Memory B cell (primary cell): Measurements from ENCODE around the gene ANO10.

ENCODE experiments used
- ATAC-seq: fragments of 150-1000 bp; cut with Tn5 transposase; 2 replicates; pipeline ENCODE4 v1.10.0; 2021; ENCODE audit warnings: low read depth, mild to moderate bottlenecking, moderate library complexity
- DNase-seq, 2 donors: peaks; one replicate each; pipeline ENCODE4 v3.0.0; 2022; ENCODE audit warnings: low spot score in 2 of 2
- H3K27ac Mint-ChIP-seq: one replicate; pipeline ENCODE4 v1.8.0; 2022; ENCODE audit warnings: mild to moderate bottlenecking, moderate library complexity, mixed read lengths
- H3K27me3 Mint-ChIP-seq: one replicate; pipeline ENCODE4 v1.8.0; 2022; ENCODE audit warnings: mixed read lengths
- H3K36me3 Mint-ChIP-seq: one replicate; pipeline ENCODE4 v1.8.0; 2022; ENCODE audit warnings: mild to moderate bottlenecking, mixed read lengths
- H3K4me1 Mint-ChIP-seq: one replicate; pipeline ENCODE4 v1.8.0; 2022; ENCODE audit warnings: mixed read lengths
- H3K4me3 Mint-ChIP-seq: one replicate; pipeline ENCODE4 v1.8.0; 2022; ENCODE audit warnings: mild to moderate bottlenecking, moderate library complexity, mixed read lengths
- H3K9me3 Mint-ChIP-seq: one replicate; pipeline ENCODE4 v1.8.0; 2022; ENCODE audit warnings: mixed read lengths

ANO10 gene

DNA sequence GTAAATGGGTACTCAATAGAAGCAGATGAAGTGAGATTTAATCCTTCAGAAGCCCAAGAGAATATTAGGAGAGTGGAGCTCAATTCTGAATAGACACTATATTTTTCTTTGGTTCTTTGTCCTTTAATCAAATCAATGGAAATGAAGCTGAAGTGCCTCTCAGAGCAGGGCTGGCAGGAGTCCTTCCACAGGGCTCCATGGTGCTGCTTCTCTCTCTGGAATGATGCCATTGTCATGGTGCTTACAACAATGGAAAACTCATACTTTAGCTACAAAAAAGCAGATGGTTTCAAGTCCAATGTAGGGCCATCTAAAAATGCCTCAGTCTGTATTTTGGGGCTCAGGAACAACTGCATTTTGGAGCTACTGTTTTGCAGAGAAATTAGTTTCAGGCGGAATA is 210.4 kb downstream of the ANO10 start:
- Mint-ChIP-seq H3K36me3 (peaks cover 6% of the 10 kb centered on the region), H3K4me3 (no peak overlapping the region), H3K27ac (no peak overlapping the region), H3K4me1 (peaks cover 2% of the 10 kb centered on the region), H3K27me3 (no peaks in the 10 kb centered on the region), H3K9me3 (no peaks in the 10 kb centered on the region)
- ATAC-seq, result no peak
- no peak for DNase-seq

DNA sequence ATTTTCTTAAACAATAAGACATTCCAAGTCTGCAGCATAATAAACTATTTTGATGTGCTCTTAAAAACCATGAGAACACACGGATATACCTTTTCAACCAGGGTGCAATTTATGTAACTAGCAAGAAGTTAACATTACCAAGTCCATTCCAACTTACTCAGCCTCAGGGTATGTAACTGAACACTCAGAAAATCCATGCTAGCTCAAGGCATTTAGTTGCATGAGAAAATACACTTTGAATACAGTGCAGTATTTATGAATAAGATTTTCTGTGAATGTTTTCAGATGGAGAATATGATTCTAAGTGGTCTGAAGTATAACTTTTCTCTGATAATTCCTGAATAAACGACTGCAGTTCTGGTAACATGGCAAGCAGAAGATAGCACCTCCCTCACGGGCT is 211.2 kb downstream of the ANO10 start:
- no peaks in the 10 kb centered on the region for H3K27me3 Mint-ChIP-seq

DNA sequence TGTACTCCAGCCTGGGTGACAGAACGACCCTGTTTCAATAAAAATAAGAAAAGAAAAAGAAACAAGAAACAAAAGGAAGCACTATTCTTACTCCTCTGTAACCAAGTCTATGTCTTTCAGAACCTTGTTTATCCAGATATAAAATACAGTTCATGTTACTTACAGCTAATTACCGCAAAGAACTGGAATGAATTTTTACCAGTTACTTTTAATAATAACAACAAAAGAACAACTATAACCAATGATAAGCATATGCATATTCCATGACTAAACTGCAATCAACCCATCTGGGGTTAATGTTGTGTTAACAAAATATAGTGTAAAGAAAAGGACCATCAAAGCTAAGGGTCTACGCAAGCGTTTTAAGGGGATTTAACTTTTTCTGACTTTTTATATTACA is 212.3 kb downstream of the ANO10 start:
- Mint-ChIP-seq H3K9me3 (no peaks in the 10 kb centered on the region), H3K27ac (no peak overlapping the region), H3K27me3 (no peaks in the 10 kb centered on the region), H3K4me1 (peaks cover 2% of the 10 kb centered on the region), H3K36me3 (peaks cover 6% of the 10 kb centered on the region), H3K4me3 (no peak overlapping the region)
- ATAC-seq (no peak), DNase-seq (no peak)

More for the DNA sequence above, 211.2 kb downstream of the ANO10 start:
- DNase-seq (no peak), ATAC-seq (no peak)
- Mint-ChIP-seq H3K4me1 (peaks cover 2% of the 10 kb centered on the region), H3K9me3 (no peaks in the 10 kb centered on the region), H3K4me3 (no peak overlapping the region), H3K36me3 (peaks cover 6% of the 10 kb centered on the region), H3K27ac (no peak overlapping the region)

DNA sequence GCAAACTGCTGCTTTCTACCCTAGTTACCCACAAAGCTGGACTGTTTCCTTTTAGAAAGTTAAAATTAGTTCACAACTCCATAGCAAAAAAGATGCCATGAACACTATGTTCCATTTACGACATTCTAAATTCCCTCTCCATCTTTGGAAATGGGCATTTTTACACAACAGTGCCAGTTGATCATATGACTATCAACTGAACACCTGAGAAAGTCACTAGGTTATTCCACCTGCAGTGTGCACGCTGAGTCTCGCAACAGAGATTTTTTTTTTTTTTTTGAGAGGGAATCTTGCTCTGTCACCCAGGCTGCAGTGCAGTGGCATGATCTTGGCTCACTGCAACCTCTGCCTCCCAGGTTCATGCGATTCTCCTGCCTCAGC is 215.2 kb downstream of the ANO10 start:
- Mint-ChIP-seq H3K4me1 (no peaks in the 10 kb centered on the region), H3K27me3 (no peaks in the 10 kb centered on the region), H3K36me3 (peaks cover 3% of the 10 kb centered on the region), H3K4me3 (no peak overlapping the region), H3K9me3 (no peaks in the 10 kb centered on the region), H3K27ac (no peak overlapping the region)
- ATAC-seq (no peak), DNase-seq (no peak)

DNA sequence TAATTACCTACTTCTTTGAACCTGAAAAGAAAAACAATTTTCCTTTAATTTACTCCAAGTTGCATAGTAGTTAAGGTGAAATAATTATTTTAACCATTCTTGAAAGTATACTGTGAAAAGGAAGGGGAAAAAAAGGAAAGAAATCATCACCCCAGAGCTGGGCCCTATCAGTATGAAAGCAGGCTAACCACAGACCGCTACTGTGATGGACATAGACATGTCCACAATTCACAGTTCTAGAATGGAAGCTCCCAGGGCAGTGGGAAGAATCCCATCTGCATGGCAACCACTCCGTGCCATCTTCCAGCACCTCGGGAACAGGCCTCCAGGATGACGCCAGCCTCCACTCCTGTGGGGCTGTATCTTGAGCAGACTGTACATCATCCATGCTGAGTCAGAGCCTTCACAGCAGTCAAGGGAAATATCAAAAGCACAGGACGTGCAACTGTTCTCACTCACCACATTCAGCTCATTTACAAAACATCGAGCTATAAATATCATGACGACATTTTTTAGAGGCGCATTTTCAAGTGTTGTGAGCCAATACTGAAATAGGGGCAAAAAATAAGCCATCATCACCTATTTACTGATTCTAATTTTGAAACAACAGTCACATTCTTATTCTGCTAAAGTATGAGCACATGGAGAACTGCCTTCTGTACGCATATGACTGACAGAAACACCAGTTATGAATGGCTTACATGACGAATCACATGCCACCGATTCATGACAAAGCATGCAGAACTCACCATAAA is 215.7 kb downstream of the ANO10 start:
- H3K4me1 Mint-ChIP-seq, result no peaks in the 10 kb centered on the region
- H3K9me3 Mint-ChIP-seq, result no peaks in the 10 kb centered on the region
- no peak overlapping the region for H3K27ac Mint-ChIP-seq
- H3K36me3 Mint-ChIP-seq, result peaks cover 3% of the 10 kb centered on the region
- H3K27me3 Mint-ChIP-seq, result no peaks in the 10 kb centered on the region
- ATAC-seq (no peak), DNase-seq (no peak)
- no peak overlapping the region for H3K4me3 Mint-ChIP-seq

DNA sequence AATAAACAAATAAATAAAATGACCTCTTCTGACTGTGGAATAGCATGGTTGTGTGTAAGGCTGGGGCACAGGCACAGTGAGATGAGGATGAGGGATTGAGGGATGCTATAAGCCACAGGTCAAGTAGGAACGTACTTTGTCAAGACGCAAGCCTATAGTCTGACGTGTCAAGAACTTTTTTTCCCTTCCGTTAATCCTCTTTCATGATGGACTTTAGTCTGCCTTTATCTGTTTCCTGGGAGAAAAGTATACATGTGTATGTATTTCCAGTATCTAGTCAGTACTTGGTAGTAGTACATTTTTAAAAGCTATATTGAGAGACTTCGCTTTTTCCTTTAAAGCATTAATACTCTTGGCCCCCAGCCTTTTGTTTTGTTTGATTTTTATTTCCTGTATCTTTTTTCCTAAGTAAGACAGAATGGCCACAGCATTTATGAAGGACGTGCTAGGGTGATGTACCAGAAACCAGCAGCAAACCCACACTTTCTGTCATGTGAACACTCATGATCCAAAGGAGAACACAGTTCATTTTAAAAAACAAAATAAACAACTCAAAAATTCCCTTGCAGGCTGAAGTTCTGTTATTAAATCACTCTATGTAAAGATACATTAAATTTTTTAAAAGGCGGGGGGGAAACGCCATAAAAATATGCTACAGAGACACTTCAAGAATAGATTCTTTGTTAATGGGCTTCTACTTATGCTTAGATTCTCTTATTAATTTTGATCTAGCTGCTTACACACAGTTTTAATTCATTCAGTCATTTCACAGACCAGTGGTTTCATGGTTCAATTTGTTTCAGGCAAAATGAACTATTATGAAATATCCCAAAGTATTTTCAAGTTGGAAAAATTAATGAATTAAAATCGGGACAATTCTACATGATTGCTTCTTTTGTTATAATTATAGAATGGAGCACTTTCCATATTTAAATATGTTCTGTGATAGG is 220.8 kb downstream of the ANO10 start:
- Mint-ChIP-seq H3K36me3 (no peaks in the 10 kb centered on the region), H3K9me3 (no peaks in the 10 kb centered on the region), H3K27ac (no peak overlapping the region), H3K4me1 (no peaks in the 10 kb centered on the region), H3K4me3 (no peak overlapping the region), H3K27me3 (no peaks in the 10 kb centered on the region)
- ATAC-seq (no peak), DNase-seq (no peak)

DNA sequence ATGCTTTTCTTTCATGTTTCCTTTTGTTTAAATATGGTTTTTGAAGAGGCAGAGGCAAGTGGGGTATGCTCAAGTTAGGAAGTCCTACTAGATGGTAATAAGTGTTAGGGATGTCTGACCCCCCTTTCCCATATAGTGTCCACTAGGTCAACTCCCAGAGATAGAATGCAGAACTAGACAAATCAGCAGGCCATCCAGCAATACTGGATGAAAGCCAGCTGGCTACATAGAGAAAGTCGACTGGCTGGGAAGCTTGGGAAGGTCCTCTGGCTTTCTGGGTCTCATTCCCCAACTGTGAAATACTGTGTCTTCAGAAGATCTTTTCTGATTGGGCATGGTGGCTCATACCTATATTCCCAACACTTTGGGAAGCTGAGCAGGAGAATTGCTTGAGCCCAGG is 221.6 kb downstream of the ANO10 start:
- no peak overlapping the region for H3K27ac Mint-ChIP-seq
- H3K4me3 Mint-ChIP-seq, result no peak overlapping the region
- H3K36me3 Mint-ChIP-seq, result no peaks in the 10 kb centered on the region
- ATAC-seq, result no peak
- DNase-seq, result no peak
- no peaks in the 10 kb centered on the region for H3K4me1 Mint-ChIP-seq
- H3K27me3 Mint-ChIP-seq, result no peaks in the 10 kb centered on the region
- no peaks in the 10 kb centered on the region for H3K9me3 Mint-ChIP-seq

DNA sequence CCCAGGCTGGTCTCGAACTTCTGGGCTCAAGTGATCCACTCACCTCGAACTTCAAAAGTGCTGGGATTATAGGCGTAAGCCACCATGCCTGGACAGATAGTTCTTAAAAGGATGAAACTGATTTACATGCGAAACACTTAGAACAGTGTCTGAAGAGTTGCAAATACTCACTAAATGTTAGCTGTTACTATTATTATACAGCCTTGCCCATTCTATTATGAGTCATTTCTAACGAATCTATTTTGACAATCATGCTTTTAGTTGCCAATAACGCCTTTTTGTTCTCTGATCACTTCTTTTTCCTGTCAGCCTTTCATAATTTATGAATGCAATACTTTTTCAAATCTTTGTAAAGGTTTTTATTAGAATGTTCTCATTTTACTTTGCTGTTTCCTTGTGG is 222.8 kb downstream of the ANO10 start:
- Mint-ChIP-seq H3K36me3 (no peaks in the 10 kb centered on the region), H3K9me3 (no peaks in the 10 kb centered on the region), H3K4me3 (no peak overlapping the region), H3K27ac (no peak overlapping the region), H3K4me1 (peaks cover 5% of the 10 kb centered on the region), H3K27me3 (no peaks in the 10 kb centered on the region)
- ATAC-seq (no peak), DNase-seq (no peak)

DNA sequence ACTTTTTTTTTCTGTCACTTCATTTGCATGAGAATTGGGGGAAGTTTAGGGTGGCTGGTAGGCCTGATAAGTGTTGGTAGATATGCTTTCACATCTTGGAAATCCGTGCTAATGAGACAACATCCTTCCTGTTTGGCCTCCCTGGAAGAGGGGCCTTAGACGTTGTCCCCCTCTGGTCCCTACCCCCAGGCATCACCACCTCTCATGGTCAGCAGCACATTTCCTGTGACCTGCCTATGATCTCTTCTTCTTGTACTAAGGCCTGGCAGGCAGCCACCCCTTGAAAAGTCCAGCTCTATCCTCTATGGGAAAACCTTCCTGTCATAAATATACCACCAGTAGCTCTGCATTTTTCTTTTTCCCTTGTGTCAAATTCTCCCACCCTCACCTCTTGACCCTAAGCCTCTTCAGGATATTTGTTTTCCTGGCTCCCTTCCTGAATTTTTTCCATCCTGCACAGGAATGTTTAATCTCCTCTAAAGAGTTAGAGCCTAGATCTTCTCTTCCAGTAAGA is 227.7 kb downstream of the ANO10 start:
- Mint-ChIP-seq H3K9me3 (peaks cover 6% of the 10 kb centered on the region), H3K27me3 (no peaks in the 10 kb centered on the region), H3K36me3 (no peaks in the 10 kb centered on the region), H3K4me3 (no peak overlapping the region), H3K4me1 (peaks cover 18% of the 10 kb centered on the region), H3K27ac (no peak overlapping the region)
- DNase-seq (no peak), ATAC-seq (no peak)

DNA sequence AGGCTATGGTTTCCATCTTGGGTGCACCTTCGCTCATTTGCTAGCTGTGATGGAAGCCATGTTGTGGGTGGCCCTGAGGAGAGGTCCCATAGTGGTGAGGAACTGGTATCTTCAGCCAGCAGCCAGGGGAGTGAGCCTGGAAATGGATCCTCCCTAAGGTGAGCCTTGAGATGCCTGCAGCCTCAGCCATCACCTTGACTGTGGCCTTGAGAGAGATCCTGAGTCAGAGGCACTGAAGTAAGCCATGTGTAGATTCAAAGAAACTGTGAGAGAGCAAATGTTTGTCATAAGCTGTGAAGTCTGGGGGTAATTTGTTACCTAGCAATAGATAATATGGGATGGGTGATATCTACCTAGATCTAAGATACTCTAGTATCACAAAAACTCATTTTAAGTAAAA is 230.2 kb downstream of the ANO10 start:
- Mint-ChIP-seq H3K27ac (no peak overlapping the region), H3K27me3 (no peaks in the 10 kb centered on the region), H3K36me3 (no peaks in the 10 kb centered on the region), H3K9me3 (peaks cover 6% of the 10 kb centered on the region), H3K4me1 (peaks cover 21% of the 10 kb centered on the region), H3K4me3 (no peak overlapping the region)
- DNase-seq (no peak), ATAC-seq (no peak)

DNA sequence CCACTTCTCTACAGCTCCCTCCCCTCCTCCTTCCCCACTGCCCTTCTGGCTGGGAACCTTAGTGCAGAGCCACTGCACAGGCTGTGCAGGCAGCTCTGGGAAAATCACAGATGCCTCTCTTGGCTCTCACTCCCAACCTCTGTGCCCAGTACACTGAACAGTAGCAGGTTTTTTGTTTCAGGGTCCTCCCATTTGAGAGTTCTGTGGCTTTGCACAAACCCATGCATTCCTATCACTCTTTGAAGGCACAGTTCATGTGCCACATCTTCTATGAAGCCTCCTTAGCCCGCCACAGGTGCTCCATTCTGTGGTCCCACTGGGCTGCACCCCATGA is 231.6 kb downstream of the ANO10 start:
- DNase-seq, result no peak
- peak overlapping the region; percentile 67 for H3K27ac Mint-ChIP-seq
- peaks cover 6% of the 10 kb centered on the region for H3K9me3 Mint-ChIP-seq
- H3K36me3 Mint-ChIP-seq, result peaks cover 2% of the 10 kb centered on the region
- peak overlapping the region; percentile 27 for H3K4me3 Mint-ChIP-seq
- ATAC-seq, result no peak
- peaks cover 21% of the 10 kb centered on the region for H3K4me1 Mint-ChIP-seq
- H3K27me3 Mint-ChIP-seq, result no peaks in the 10 kb centered on the region

DNA sequence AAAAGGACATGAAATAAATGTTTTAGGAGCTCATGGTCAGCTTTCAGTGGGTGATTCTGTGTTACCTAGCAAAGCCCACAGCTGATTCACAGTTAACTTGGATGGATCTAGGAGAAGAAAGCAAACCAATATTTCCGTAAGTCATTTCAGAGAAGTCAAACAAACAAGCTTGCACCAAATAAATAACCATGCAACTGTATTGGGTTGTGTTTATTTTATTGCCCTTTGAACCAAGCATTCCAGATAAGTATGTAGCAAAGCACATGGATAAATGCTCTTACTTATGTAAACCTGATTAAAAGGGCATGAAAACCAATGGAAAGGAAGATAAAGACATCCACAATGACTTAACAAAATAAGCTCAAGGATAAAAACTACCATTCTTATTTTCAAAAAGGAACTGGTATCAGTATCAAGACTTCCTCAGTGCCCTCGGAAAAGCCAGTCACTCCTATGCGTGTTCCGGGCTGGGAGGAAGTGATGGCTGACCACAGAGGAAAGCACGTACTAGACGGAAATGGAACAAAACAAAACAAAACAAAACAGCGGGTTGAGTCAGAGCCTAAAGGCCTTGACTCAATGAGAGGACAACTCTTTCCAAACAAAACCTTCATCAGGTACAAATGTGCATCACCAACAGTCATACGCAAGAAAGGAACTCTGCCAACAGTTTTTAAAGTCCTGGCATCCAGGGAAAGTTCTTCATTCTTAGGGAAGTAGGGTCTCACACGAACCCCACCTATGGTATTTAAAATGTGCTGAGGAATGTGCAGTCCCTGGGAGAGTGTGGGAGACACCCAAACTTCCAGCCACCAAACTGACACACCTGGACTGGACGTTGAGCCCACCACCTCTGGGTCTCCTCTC is 232.2 kb downstream of the ANO10 start:
- peak overlapping the region; percentile 67 for H3K27ac Mint-ChIP-seq
- H3K27me3 Mint-ChIP-seq, result no peaks in the 10 kb centered on the region
- H3K4me1 Mint-ChIP-seq, result peaks cover 21% of the 10 kb centered on the region
- ATAC-seq, result peak; percentile 70
- DNase-seq, result peak in 1 of 2 donors; percentile 7
- peaks cover 10% of the 10 kb centered on the region for H3K9me3 Mint-ChIP-seq
- peaks cover 2% of the 10 kb centered on the region for H3K36me3 Mint-ChIP-seq
- H3K4me3 Mint-ChIP-seq, result peak overlapping the region; percentile 45

DNA sequence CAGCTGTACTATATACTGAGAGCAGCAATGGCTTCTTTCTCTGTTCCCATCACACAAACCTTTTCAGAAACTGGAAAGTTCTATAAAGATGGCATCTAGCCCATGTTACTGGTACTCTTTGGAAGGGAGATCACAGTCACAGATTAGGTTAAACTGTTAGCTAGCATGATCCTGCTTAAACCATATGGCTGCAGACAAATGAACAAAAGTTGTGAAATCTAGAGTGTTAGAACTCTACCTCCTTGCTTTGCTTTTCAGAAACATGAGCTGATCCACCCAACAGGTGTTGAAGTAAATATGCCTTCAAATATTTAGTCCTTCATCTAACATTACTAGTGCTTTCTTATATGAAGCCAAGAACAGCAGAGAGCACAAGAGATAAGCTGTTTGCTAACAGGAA is 232.9 kb downstream of the ANO10 start:
- no peak for ATAC-seq
- Mint-ChIP-seq H3K4me3 (no peak overlapping the region), H3K36me3 (peaks cover 2% of the 10 kb centered on the region), H3K4me1 (peaks cover 14% of the 10 kb centered on the region), H3K27ac (no peak overlapping the region), H3K27me3 (no peaks in the 10 kb centered on the region), H3K9me3 (peaks cover 11% of the 10 kb centered on the region)
- DNase-seq, result no peak

DNA sequence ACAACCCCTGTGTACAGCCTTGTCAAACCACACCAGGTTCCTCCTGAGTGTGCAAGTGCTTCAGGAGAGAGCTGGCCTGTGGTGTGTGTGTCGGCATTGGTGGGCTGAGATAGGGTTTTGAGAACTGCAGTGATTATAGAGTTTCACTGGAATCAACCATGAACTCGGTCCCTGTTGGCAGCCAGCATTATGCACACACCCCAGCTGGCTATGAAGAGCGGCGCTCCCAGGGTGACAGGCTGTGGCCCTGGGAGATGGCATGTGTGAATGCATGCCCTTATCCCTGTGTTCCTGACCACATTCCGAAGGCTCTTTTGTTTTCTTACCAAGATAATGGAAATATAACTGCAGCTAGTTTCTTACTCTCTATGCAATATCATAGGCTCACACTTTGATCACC is 233.6 kb downstream of the ANO10 start:
- Mint-ChIP-seq H3K27ac (no peak overlapping the region), H3K27me3 (no peaks in the 10 kb centered on the region), H3K4me1 (peaks cover 14% of the 10 kb centered on the region), H3K36me3 (peaks cover 2% of the 10 kb centered on the region), H3K4me3 (no peak overlapping the region), H3K9me3 (peaks cover 5% of the 10 kb centered on the region)
- ATAC-seq (no peak), DNase-seq (no peak)
